K562 (cell line): Measurements from ENCODE around the gene MARK2.

ENCODE experiments used
- LEF1 ChIP-seq: fragments of 450-650 bp; IDR thresholded peaks from 2 replicates; pipeline ENCODE4 v1.6.1; 2016; ENCODE audit warnings: mild to moderate bottlenecking
- NELFE ChIP-seq: IDR thresholded peaks from 2 replicates; pipeline ENCODE4 v1.6.1; 2011; ENCODE audit warnings: mild to moderate bottlenecking; ENCODE audit not compliant: insufficient read depth, insufficient read length
- NFATC3 ChIP-seq: fragments of 450-650 bp; IDR thresholded peaks from 2 replicates; pipeline ENCODE4 v1.6.1; 2017; ENCODE audit warnings: mild to moderate bottlenecking
- NR4A1 ChIP-seq, 2 experiments: fragments of 250-450 bp in 1 of 2; fragments of 450-650 bp in 1 of 2; sonication (Bioruptor Pico) in 1 of 2; IDR thresholded peaks; 2 replicates each; pipeline versions ENCODE4 v1.4.0 to v1.6.1; 2016 to 2020; ENCODE audit warnings: mild to moderate bottlenecking in 2 of 2, missing compliant biosample characterization in 1 of 2, missing genetic modification characterization in 1 of 2, moderate library complexity in 1 of 2
- PML ChIP-seq: IDR thresholded peaks from 2 replicates; pipeline ENCODE4 v1.6.1; 2012; ENCODE audit warnings: low read length, inconsistent platforms
- TF ChIP-seq, protein P1 (sequence below): fragments of 250-450 bp; sonication (Bioruptor Pico); IDR thresholded peaks from 2 replicates; pipeline ENCODE4 v1.4.0; 2020; ENCODE audit warnings: mild to moderate bottlenecking, moderate library complexity
- TF ChIP-seq, protein P2 (sequence below), 3 experiments: IDR thresholded peaks in 2 of 3; conservative IDR thresholded peaks in 1 of 3; 2 replicates each; pipeline ENCODE4 v1.5.1; 2011 to 2012; ENCODE audit warnings: low read length in 3 of 3, mild to moderate bottlenecking in 3 of 3, control low read depth in 2 of 3, improper control_type of control experiment in 1 of 3, inconsistent platforms in 1 of 3, low read depth in 1 of 3, mixed read lengths in 1 of 3, moderate library complexity in 1 of 3; ENCODE audit not compliant: insufficient read depth in 2 of 3

GRCh38 chr11:63916837-63917691 is 78.2 kb downstream of the MARK2 start, which contains the start of gene RCOR2:
- TF ChIP-seq NR4A1 (CRISPR knock-in tag; IDR thresholded peaks at IDR 0.05) (no peak), NR4A1 (tag; IDR thresholded peaks at IDR 0.05) (no peak), LEF1 (no peak), PML (no peak), NELFE (no peak), NFATC3 (no peak)
- TF ChIP-seq, protein P1, sequence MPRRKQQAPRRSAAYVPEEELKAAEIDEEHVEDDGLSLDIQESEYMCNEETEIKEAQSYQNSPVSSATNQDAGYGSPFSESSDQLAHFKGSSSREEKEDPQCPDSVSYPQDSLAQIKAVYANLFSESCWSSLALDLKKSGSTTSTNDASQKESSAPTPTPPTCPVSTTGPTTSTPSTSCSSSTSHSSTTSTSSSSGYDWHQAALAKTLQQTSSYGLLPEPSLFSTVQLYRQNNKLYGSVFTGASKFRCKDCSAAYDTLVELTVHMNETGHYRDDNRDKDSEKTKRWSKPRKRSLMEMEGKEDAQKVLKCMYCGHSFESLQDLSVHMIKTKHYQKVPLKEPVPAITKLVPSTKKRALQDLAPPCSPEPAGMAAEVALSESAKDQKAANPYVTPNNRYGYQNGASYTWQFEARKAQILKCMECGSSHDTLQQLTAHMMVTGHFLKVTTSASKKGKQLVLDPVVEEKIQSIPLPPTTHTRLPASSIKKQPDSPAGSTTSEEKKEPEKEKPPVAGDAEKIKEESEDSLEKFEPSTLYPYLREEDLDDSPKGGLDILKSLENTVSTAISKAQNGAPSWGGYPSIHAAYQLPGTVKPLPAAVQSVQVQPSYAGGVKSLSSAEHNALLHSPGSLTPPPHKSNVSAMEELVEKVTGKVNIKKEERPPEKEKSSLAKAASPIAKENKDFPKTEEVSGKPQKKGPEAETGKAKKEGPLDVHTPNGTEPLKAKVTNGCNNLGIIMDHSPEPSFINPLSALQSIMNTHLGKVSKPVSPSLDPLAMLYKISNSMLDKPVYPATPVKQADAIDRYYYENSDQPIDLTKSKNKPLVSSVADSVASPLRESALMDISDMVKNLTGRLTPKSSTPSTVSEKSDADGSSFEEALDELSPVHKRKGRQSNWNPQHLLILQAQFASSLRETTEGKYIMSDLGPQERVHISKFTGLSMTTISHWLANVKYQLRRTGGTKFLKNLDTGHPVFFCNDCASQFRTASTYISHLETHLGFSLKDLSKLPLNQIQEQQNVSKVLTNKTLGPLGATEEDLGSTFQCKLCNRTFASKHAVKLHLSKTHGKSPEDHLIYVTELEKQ (CRISPR knock-in tag), result no peak
- TF ChIP-seq, protein P2, sequence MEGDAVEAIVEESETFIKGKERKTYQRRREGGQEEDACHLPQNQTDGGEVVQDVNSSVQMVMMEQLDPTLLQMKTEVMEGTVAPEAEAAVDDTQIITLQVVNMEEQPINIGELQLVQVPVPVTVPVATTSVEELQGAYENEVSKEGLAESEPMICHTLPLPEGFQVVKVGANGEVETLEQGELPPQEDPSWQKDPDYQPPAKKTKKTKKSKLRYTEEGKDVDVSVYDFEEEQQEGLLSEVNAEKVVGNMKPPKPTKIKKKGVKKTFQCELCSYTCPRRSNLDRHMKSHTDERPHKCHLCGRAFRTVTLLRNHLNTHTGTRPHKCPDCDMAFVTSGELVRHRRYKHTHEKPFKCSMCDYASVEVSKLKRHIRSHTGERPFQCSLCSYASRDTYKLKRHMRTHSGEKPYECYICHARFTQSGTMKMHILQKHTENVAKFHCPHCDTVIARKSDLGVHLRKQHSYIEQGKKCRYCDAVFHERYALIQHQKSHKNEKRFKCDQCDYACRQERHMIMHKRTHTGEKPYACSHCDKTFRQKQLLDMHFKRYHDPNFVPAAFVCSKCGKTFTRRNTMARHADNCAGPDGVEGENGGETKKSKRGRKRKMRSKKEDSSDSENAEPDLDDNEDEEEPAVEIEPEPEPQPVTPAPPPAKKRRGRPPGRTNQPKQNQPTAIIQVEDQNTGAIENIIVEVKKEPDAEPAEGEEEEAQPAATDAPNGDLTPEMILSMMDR (IDR thresholded peaks at IDR 0.05 in 2 of 3, conservative IDR thresholded peaks at IDR 0.05 in 1 of 3; ENCODE audit: insufficient read depth in 2 of 3, low read depth in 1 of 3, low read length in 3 of 3), result no peak
